ENCODE measurements around the gene NCSTN. TPM values are rescaled to one million over a fixed set of nuclear protein-coding genes. Genes with fewer than 3 reads are reported as not detected.

The NCSTN gene
- total RNA-seq, 3 donors from 2014 or later = 70.4 to 104 (median 95.8) TPM

DNA sequence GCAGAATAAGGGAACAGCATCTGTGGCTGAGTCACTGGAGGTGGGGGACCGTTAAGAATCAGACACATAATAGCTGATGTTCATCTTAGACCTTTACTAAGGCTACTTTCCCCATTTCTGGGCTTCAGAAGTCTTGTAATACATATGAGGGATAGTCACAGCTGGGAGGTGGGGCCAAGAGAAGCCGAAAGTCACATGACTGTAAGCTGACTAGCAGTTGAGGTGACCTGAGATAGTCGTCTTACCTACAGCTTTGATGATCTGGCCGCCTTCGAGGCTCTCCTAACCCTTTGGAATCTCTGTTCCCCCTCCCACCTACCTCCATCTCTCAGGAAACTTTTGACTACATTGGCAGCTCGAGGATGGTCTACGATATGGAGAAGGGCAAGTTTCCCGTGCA lies 9.4 kb downstream of the NCSTN start:
- Histone ChIP-seq H3K36me3 (ENCODE audit: low read depth) (peaks cover 21% of the 10 kb centered on the region), H3K4me1 (ENCODE audit: low read depth) (no peaks in the 10 kb centered on the region), H3K4me3 (no peak overlapping the region), H3K9me3 (no peaks in the 10 kb centered on the region)
- ATAC-seq (no peak), DNase-seq (no peak)
- TF ChIP-seq, protein P1, sequence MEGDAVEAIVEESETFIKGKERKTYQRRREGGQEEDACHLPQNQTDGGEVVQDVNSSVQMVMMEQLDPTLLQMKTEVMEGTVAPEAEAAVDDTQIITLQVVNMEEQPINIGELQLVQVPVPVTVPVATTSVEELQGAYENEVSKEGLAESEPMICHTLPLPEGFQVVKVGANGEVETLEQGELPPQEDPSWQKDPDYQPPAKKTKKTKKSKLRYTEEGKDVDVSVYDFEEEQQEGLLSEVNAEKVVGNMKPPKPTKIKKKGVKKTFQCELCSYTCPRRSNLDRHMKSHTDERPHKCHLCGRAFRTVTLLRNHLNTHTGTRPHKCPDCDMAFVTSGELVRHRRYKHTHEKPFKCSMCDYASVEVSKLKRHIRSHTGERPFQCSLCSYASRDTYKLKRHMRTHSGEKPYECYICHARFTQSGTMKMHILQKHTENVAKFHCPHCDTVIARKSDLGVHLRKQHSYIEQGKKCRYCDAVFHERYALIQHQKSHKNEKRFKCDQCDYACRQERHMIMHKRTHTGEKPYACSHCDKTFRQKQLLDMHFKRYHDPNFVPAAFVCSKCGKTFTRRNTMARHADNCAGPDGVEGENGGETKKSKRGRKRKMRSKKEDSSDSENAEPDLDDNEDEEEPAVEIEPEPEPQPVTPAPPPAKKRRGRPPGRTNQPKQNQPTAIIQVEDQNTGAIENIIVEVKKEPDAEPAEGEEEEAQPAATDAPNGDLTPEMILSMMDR (IDR thresholded peaks at IDR 0.05) = no peak
- intact Hi-C loops (cut with DNase I, micrococcal nuclease) = no loop called here

DNA sequence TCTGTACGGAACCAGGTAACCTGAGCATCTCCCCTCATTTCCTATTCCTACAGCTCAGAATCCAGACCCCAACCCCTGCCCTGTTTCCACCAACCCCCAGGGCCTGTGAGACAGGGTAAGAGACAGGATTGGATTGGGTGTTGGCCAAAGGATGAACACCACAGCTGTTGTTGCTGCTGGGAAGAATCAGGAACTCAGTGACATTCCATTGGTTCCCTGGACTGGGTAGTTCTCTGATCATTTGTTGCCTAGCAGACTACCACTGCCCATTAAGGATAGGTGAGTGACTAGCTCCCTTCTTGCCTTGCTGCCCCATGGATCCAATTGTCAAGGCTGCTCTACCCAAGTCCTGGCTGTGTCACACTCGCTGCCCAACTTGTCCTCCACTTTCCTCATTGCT lies 10.0 kb downstream of the NCSTN start:
- H3K36me3 ChIP-seq (ENCODE audit: low read depth) = peaks cover 21% of the 10 kb centered on the region
- intact Hi-C loops (cut with DNase I, micrococcal nuclease) = no loop called here
- ATAC-seq = no peak
- H3K4me1 ChIP-seq (ENCODE audit: low read depth) = no peaks in the 10 kb centered on the region
- TF ChIP-seq, protein P1 (IDR thresholded peaks at IDR 0.05) = no peak
- DNase-seq = no peak
- H3K9me3 ChIP-seq = no peaks in the 10 kb centered on the region
- no peak overlapping the region for H3K4me3 ChIP-seq

DNA sequence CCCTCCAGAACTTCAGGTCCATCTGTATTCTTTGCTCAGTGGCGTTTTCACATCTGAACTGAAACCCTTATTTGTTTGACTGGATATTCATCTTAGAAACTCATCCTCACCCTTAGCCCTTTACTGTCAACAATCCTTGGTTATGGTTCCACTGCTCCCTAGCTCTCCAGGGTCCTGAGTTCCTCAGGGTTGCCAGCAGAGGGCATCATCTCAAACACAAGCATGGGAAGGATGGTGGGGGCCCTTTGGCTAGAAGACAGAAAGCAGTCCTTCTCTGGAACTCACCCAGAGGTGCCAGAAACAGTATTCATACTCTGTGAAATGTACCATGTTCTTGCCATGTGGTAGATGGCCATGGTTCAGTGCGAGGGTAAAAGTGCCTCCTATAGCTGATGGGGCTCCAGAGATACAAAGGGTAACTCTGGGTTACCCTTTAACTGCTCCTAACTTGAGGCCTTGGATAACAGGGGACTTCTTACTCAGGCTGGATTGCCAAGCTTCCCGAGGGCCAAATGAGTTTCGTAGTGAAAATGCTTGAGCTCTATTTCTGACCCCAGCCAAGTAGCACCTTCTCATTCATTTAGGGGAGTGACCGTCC lies 11.3 kb downstream of the NCSTN start:
- Histone ChIP-seq H3K4me1 (ENCODE audit: low read depth) (no peaks in the 10 kb centered on the region), H3K4me3 (no peak overlapping the region), H3K9me3 (no peaks in the 10 kb centered on the region), H3K36me3 (ENCODE audit: low read depth) (peaks cover 23% of the 10 kb centered on the region)
- no peak for ATAC-seq
- DNase-seq = no peak
- intact Hi-C loops (cut with DNase I, micrococcal nuclease) = no loop called here
- TF ChIP-seq, protein P1 (IDR thresholded peaks at IDR 0.05) = no peak

DNA sequence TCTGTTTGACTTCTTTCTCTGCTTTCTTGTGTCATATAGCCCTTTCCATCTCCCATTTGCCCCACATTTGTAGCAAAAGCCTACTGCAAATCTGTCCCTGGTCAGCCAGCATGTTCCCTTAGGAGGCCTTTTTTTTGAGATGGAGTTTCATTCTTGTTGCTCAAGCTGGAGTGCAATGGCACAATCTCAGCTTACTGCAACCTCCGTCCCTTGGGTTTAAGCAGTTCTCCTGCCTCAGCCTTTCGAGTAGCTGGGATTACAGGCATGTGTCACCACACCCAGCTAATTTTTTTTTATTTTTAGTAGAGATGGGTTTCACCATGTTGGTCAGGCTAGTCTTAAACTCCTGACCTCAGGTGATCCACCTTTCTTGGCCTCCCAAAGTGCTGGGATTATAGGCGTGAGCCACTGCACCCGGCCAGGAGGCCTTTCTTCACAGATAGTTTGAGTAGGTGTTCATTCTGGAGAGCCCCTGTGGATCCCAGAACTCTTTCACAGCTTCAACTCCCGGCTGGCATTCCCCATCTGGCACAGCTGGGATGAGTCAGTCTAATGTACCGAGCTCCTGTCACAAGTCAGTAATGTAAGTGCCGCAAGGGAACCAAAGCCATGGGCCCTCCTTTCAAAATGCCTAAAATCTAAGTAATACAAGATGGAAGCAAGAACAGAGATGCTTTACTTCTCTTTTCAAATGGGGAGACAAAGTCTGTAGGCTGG lies 14.3 kb downstream of the NCSTN start:
- Histone ChIP-seq H3K4me1 (ENCODE audit: low read depth) (no peaks in the 10 kb centered on the region), H3K4me3 (no peak overlapping the region), H3K36me3 (ENCODE audit: low read depth) (peaks cover 16% of the 10 kb centered on the region), H3K9me3 (no peaks in the 10 kb centered on the region)
- DNase-seq (no peak), ATAC-seq (no peak)
- intact Hi-C loops (cut with DNase I, micrococcal nuclease) = no loop called here
- TF ChIP-seq, protein P1 (IDR thresholded peaks at IDR 0.05) = no peak

DNA sequence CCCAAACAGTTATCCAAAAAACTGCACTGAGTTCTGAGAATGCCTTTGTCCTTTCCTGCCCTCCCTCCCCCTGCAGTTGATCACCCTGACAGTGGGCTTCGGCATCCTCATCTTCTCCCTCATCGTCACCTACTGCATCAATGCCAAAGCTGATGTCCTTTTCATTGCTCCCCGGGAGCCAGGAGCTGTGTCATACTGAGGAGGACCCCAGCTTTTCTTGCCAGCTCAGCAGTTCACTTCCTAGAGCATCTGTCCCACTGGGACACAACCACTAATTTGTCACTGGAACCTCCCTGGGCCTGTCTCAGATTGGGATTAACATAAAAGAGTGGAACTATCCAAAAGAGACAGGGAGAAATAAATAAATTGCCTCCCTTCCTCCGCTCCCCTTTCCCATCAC lies 14.9 kb downstream of the NCSTN start:
- Histone ChIP-seq H3K36me3 (ENCODE audit: low read depth) (peaks cover 11% of the 10 kb centered on the region), H3K4me3 (no peak overlapping the region), H3K4me1 (ENCODE audit: low read depth) (no peaks in the 10 kb centered on the region), H3K9me3 (no peaks in the 10 kb centered on the region)
- intact Hi-C loops (cut with DNase I, micrococcal nuclease) = no loop called here
- DNase-seq (no peak), ATAC-seq (no peak)
- TF ChIP-seq, protein P1 (IDR thresholded peaks at IDR 0.05) = no peak
